ENCODE data around the gene RALY.

DNA sequence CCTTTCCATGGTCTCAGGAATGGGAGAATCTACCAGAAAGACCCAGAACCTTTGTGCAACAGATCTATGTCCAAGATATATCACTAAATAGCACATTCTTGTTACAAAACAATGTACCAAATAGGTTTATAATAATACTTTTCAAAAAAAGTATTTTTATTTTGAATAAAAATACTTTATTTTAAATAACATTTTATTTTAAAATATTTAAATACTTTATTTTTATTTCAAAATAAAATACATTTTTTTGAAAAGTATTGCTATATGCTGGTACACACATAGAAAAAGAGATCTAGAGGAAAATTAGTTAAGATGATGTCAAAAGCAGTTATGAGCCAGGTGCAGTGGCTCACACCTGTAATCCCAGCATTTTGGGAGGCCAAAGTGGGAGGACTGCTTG lies 16.8 kb upstream of the RALY start:
- TF ChIP-seq, protein P1, sequence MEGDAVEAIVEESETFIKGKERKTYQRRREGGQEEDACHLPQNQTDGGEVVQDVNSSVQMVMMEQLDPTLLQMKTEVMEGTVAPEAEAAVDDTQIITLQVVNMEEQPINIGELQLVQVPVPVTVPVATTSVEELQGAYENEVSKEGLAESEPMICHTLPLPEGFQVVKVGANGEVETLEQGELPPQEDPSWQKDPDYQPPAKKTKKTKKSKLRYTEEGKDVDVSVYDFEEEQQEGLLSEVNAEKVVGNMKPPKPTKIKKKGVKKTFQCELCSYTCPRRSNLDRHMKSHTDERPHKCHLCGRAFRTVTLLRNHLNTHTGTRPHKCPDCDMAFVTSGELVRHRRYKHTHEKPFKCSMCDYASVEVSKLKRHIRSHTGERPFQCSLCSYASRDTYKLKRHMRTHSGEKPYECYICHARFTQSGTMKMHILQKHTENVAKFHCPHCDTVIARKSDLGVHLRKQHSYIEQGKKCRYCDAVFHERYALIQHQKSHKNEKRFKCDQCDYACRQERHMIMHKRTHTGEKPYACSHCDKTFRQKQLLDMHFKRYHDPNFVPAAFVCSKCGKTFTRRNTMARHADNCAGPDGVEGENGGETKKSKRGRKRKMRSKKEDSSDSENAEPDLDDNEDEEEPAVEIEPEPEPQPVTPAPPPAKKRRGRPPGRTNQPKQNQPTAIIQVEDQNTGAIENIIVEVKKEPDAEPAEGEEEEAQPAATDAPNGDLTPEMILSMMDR (IDR thresholded peaks at IDR 0.05) = no peak
- TF ChIP-seq EP300 (IDR thresholded peaks at IDR 0.05) = no peak
- no peak for TF ChIP-seq POLR2AphosphoS5 (IDR thresholded peaks at IDR 0.05)
- TF ChIP-seq POLR2A (IDR thresholded peaks at IDR 0.05) = no peak

Measured in upper lobe of left lung (tissue), 4 donors.